C4-2B (cell line): ENCODE measurements around the gene SCIN.
"Not testable (repeated sequence)": the region's sequence is repeated elsewhere in the genome, so short reads cannot be mapped to it uniquely, and the experiment has no call there.

Source experiments
- ZFX ChIP-seq: fragments of 450-650 bp; IDR thresholded peaks from 2 replicates; pipeline ENCODE4 v1.6.1; 2017
- TF ChIP-seq, protein P1 (sequence below): fragments of 450-650 bp; conservative IDR thresholded peaks from 2 replicates; pipeline ENCODE4 v1.5.1; 2017; ENCODE audit warnings: mild to moderate bottlenecking

DNA sequence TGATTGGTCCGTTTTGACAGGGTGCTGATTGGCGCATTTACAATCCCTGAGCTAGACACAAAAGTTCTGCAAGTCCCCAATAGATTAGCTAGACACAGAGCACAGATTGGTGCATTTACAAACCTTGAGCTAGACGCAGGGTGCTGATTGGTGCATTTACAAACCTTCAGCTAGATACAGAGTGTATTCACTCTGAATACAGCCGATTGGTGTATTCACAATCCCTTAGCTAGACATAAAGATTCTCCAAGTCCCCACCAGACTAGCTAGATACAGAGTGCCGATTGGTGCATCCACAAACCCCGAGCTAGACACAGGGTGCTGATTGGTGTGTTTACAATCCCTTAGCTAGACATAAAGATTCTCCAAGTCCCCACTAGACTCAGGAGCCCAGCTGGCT, 14.8 kb upstream of the SCIN start:
- TF ChIP-seq, protein P1, sequence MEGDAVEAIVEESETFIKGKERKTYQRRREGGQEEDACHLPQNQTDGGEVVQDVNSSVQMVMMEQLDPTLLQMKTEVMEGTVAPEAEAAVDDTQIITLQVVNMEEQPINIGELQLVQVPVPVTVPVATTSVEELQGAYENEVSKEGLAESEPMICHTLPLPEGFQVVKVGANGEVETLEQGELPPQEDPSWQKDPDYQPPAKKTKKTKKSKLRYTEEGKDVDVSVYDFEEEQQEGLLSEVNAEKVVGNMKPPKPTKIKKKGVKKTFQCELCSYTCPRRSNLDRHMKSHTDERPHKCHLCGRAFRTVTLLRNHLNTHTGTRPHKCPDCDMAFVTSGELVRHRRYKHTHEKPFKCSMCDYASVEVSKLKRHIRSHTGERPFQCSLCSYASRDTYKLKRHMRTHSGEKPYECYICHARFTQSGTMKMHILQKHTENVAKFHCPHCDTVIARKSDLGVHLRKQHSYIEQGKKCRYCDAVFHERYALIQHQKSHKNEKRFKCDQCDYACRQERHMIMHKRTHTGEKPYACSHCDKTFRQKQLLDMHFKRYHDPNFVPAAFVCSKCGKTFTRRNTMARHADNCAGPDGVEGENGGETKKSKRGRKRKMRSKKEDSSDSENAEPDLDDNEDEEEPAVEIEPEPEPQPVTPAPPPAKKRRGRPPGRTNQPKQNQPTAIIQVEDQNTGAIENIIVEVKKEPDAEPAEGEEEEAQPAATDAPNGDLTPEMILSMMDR = not testable (repeated sequence)
- TF ChIP-seq ZFX = not testable (repeated sequence)
